ENCODE data around the gene RUSC2. TPM values are rescaled to one million over a fixed set of nuclear protein-coding genes. Genes with fewer than 3 reads are reported as not detected.
A peak's percentile ranks its signal among the peaks of the same experiment; 100 is the strongest.

Gene RUSC2
- polyA plus RNA-seq, 2 of the 4 experiments (the other 2 are of a cell fraction) = 15.9 to 21.2 TPM

DNA sequence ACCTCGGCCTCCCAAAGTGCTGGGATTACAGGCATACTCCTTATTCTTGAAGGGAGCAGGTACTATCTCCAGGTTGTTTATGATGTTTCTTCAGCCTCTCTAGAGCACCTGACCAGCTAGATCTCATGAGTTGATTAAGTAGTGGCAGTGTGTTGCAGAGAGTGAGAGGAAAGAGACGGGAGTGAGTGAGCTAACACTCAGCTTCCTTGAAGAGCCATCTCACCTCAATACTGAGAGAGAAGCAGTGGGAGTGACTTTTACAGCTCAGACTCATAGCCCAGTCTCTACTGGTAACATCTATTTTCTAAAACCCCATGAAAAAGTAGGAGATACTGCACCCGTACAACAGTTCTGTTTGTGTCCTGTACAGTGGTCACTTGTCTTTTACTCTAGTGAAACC lies 43.9 kb upstream of the RUSC2 start:
- ATAC-seq (no peak), DNase-seq (ENCODE audit: low read depth in 1 of 2, low spot score in 1 of 2) (no peak), FAIRE-seq (no peak)
- TF ChIP-seq ZFP36 (IDR thresholded peaks at IDR 0.05; ENCODE audit: borderline replicate concordance, partially characterized antibody) (no peak), CHD2 (IDR thresholded peaks at IDR 0.05; ENCODE audit: low read length, partially characterized antibody) (no peak), CBX8 (IDR thresholded peaks at IDR 0.05) (no peak), NR3C1 (IDR thresholded peaks at IDR 0.05) (no peak), HDAC2 (IDR thresholded peaks at IDR 0.05) (no peak), JUNB (IDR thresholded peaks at IDR 0.05) (no peak), KDM1A (IDR thresholded peaks at IDR 0.05; ENCODE audit: low read depth) (no peak), SREBF2 (IDR thresholded peaks at IDR 0.05) (no peak), HOXB13 (CRISPR knock-in tag; IDR thresholded peaks at IDR 0.05; ENCODE audit: low read depth) (no peak)
- TF ChIP-seq, protein P1, sequence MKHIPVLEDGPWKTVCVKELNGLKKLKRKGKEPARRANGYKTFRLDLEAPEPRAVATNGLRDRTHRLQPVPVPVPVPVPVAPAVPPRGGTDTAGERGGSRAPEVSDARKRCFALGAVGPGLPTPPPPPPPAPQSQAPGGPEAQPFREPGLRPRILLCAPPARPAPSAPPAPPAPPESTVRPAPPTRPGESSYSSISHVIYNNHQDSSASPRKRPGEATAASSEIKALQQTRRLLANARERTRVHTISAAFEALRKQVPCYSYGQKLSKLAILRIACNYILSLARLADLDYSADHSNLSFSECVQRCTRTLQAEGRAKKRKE (CRISPR knock-in tag; IDR thresholded peaks at IDR 0.05; ENCODE audit: low read depth) = no peak
- TF ChIP-seq, protein P2, sequence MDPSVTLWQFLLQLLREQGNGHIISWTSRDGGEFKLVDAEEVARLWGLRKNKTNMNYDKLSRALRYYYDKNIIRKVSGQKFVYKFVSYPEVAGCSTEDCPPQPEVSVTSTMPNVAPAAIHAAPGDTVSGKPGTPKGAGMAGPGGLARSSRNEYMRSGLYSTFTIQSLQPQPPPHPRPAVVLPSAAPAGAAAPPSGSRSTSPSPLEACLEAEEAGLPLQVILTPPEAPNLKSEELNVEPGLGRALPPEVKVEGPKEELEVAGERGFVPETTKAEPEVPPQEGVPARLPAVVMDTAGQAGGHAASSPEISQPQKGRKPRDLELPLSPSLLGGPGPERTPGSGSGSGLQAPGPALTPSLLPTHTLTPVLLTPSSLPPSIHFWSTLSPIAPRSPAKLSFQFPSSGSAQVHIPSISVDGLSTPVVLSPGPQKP (IDR thresholded peaks at IDR 0.05; ENCODE audit: low read depth, low read length) = no peak
- TF ChIP-seq, protein P3, sequence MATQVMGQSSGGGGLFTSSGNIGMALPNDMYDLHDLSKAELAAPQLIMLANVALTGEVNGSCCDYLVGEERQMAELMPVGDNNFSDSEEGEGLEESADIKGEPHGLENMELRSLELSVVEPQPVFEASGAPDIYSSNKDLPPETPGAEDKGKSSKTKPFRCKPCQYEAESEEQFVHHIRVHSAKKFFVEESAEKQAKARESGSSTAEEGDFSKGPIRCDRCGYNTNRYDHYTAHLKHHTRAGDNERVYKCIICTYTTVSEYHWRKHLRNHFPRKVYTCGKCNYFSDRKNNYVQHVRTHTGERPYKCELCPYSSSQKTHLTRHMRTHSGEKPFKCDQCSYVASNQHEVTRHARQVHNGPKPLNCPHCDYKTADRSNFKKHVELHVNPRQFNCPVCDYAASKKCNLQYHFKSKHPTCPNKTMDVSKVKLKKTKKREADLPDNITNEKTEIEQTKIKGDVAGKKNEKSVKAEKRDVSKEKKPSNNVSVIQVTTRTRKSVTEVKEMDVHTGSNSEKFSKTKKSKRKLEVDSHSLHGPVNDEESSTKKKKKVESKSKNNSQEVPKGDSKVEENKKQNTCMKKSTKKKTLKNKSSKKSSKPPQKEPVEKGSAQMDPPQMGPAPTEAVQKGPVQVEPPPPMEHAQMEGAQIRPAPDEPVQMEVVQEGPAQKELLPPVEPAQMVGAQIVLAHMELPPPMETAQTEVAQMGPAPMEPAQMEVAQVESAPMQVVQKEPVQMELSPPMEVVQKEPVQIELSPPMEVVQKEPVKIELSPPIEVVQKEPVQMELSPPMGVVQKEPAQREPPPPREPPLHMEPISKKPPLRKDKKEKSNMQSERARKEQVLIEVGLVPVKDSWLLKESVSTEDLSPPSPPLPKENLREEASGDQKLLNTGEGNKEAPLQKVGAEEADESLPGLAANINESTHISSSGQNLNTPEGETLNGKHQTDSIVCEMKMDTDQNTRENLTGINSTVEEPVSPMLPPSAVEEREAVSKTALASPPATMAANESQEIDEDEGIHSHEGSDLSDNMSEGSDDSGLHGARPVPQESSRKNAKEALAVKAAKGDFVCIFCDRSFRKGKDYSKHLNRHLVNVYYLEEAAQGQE (IDR thresholded peaks at IDR 0.05) = no peak
- Histone ChIP-seq H3K27ac (no peak overlapping the region), H3K4me3 (no peak overlapping the region), H3K9me3 (no peaks in the 10 kb centered on the region), H3K4me2 (no peak overlapping the region), H3K4me1 (peaks cover 10% of the 10 kb centered on the region; the same call in 2 of the 3 replicates)
- POLR2A ChIA-PET = no interaction called here
- CTCF ChIA-PET = interaction anchor here (0.9 to 1.6 kb wide), 2 partner anchors 13 to 31 kb away, joined by 3 to 4 read pairs; no protein-coding TSS in a partner anchor
- WGBS (ENCODE audit: missing lambda C conversion rate) = 94% methylated on average over 3 of the region's 3 CpGs

DNA sequence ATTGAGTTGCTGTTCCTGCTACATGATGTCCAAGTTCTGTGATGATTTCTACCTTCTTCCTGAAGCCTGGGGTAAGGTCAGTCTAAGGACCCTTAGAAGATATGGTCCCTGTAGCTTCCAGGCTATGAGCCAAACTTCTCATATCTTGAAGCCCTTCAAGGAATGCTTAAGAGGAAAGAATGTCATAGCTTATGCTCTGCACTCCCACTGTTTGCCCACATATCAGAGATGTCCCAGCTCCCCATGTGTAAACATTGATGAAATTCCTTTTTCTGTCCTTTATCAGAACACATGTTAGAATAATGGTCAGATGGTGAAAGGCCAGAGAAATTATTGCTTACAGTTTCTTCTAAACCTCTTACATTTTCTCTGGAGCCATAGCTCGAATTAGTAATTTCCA lies 41.4 kb upstream of the RUSC2 start:
- Histone ChIP-seq H3K9me3 (no peaks in the 10 kb centered on the region), H3K4me3 (no peak overlapping the region), H3K27ac (peak overlapping the region in 1 of 2 experiments; percentile 14; a peak in 1 of 6 replicates), H3K4me1 (peaks cover 10% of the 10 kb centered on the region; the same call in 2 of the 3 replicates), H3K4me2 (peak overlapping the region; percentile 46; the same call in 2 of the 3 replicates)
- DNase-seq (ENCODE audit: low read depth in 1 of 2, low spot score in 1 of 2) = no peak
- WGBS (ENCODE audit: missing lambda C conversion rate) = 13% methylated on average over 1 of the region's 1 CpG
- POLR2A ChIA-PET = interaction anchor here (1.0 kb wide), 1 partner anchor 287 kb away, joined by 3 read pairs; the partner anchor contains the start of gene UNC13B
- TF ChIP-seq SMC3 (IDR thresholded peaks at IDR 0.05) = no peak
- TF ChIP-seq JUNB (IDR thresholded peaks at IDR 0.05) = no peak
- TF ChIP-seq NFE2L2 (conservative IDR thresholded peaks at IDR 0.05; ENCODE audit: low read length) = no peak
- TF ChIP-seq HOXB13 (CRISPR knock-in tag; IDR thresholded peaks at IDR 0.05; ENCODE audit: low read depth) = no peak
- TF ChIP-seq HOXB5 (CRISPR knock-in tag; IDR thresholded peaks at IDR 0.05) = no peak
- no peak for TF ChIP-seq CHD4 (IDR thresholded peaks at IDR 0.05; ENCODE audit: borderline replicate concordance)
- TF ChIP-seq, protein P4, sequence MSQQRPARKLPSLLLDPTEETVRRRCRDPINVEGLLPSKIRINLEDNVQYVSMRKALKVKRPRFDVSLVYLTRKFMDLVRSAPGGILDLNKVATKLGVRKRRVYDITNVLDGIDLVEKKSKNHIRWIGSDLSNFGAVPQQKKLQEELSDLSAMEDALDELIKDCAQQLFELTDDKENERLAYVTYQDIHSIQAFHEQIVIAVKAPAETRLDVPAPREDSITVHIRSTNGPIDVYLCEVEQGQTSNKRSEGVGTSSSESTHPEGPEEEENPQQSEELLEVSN (IDR thresholded peaks at IDR 0.05; ENCODE audit: borderline replicate concordance, low read depth) = no peak
- TF ChIP-seq TP53 (CRISPR knock-in tag; IDR thresholded peaks at IDR 0.05) = no peak
- TF ChIP-seq BHLHE40 (IDR thresholded peaks at IDR 0.05; ENCODE audit: low read depth, low read length) = no peak
- TF ChIP-seq RARB (CRISPR knock-in tag; IDR thresholded peaks at IDR 0.05) = no peak
- no peak for TF ChIP-seq RNF2 (IDR thresholded peaks at IDR 0.05; ENCODE audit: borderline replicate concordance, low read depth)
- TF ChIP-seq ESRRA (IDR thresholded peaks at IDR 0.05; ENCODE audit: borderline replicate concordance, low read length) = no peak
- TF ChIP-seq NPAS2 (CRISPR knock-in tag; IDR thresholded peaks at IDR 0.05; ENCODE audit: borderline replicate concordance) = no peak
- TF ChIP-seq ZFP36 (IDR thresholded peaks at IDR 0.05; ENCODE audit: borderline replicate concordance, partially characterized antibody) = no peak
- TF ChIP-seq SREBF2 (IDR thresholded peaks at IDR 0.05) = no peak
- no peak for TF ChIP-seq HDAC2 (IDR thresholded peaks at IDR 0.05)
- TF ChIP-seq CBX2 (IDR thresholded peaks at IDR 0.05; ENCODE audit: borderline replicate concordance, low read depth) = no peak
- peak; percentile 34 to 63; a peak in 3 of 6 replicates for ATAC-seq
- CTCF ChIA-PET = interaction anchor here (0.6 to 1.4 kb wide), 5 partner anchors 11 to 352 kb away, joined by 3 to 4 read pairs (median 3); no protein-coding TSS in a partner anchor
- FAIRE-seq = no peak
